Stimulated activated CD4-positive, alpha-beta T cell treated with anti-CD3 and anti-CD28 coated beads, Interleukin-4, amount 100 ng/mL, for 1 hour (primary cell): Measurements from ENCODE around the gene HDLBP.

Experiments
- DNase-seq: peaks from one replicate; pipeline ENCODE4 v3.0.0-alpha.2; 2020

HDLBP gene

DNA sequence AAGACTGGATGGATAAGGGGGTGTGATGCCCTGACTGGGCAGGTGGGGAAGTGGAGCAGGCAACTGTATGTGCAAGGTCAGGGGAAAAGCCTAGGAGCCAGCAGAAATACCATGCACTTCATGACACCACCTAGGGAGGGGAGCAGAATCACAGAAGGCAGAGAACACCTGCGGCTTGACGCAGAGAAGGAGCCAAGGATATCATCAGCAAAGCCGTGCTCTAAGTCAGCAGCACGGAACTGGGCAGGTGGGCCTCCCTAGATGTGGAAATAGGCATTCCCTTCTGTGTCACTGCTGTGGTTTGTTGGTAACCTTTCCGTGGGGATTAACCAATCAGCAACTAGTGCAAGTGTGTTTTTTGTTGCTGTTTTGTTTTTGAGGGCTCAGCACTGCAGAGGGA lies 41.3 kb downstream of the HDLBP start:
- no peak for DNase-seq

DNA sequence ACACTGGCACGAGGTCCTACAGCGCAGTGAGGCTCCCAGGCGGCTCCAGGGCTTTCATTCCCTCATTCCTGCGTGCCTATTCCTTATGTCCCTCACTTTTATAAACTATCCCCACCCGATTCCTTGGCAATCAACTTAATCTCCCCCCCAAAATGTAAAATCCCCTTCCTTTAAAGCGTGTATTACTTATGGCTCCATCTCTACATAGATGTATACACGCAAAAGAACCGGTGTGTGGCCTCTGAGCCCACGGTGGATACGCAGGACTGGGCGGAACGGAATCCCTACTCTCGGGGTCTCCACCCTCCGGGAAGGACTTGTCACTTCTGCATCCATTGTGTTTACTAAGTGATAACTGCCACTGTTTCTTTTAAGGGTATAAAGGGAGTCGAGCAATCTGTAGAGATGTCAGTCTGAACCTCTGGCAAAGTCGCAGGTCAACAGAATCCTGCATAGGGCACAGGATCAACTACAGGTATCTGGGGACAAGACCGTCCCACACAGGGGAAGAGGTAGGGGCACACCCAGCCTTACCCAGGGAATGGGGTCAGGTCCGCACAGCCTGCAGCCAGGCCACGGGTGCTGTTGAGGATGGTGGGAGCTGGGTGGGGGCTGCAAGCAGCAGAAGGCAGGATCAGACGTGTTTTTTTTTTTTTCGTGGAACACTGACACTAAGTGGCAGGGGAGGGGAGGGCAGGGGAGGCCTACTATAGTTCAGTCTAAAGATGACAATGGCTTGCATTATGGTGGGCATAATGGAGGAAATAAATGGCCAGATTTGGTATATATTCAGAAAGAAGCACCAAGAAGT lies 42.1 kb downstream of the HDLBP start:
- DNase-seq = no peak

DNA sequence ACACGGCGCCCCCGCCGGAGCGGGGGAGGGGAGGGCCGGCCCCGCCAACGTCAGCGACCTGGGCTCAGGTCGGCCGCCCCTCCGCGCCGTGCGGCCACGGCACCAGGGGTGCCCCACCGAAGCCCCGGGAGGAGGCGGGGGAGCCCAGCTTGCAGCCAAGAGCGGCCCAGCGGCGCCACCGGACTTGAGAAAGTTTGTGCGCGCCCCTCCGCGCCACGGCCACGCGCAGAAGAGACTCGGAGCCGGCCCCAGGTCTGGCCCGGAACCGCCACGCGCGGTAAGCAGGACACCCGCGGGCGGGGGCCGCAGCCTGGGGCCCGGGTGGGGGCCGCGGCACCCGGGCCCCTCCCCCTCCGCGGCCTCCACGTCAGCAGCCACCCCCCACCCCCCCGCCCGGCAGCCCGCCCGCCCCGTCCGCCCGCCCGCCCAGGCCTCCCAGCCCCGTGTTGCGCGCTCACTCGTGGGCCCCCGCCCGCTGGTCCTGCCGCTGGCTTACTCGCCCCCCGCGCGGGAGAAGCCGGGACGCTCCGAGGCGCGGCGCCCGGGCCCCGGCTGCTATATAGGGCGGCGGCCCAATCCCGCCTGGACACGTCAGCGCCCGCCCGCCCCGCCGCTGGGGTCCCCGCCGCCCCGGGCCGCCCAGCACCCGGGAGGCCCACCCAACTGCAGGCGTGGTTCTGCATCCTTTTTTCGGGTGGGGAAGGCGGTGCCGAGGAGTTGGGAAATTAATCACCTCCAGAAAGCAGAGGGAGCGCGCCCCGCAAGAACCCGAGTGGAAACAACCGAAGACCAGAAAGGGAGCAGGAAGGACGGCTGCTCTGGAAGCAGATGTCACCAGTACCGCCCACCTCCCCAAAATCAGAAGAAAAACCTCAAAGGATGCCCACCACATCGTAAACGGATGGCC lies 42.9 kb downstream of the HDLBP start:
- peak; percentile 54 for DNase-seq

DNA sequence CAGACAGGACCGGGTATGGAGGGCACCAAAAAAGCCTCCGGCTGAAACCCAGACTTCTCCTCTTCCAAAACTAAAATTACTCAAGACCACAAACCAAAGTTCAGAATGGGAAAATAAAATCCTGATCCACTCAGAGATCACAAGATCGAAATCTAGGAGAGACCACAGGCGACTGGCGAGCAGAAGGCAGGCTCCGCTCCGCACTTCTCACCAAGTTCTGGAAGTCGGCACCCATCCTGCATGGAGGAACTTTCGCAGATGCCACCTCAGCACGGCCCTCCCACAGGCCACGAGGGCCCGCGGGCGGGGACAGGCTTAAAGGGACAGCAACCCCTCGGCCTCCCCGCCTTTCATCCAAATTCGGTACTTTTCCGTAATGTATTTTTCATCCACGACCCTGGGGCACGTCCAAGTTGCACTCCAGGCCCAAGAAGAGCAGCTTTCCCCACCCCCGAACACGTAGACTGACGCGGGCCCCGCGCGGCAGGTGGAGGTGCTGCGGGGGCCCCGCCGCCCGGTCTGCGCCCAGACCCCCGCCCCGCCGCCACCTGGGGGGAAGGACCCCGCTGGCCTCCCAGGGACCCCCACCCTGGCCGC lies 43.7 kb downstream of the HDLBP start:
- peak; percentile 65 for DNase-seq

DNA sequence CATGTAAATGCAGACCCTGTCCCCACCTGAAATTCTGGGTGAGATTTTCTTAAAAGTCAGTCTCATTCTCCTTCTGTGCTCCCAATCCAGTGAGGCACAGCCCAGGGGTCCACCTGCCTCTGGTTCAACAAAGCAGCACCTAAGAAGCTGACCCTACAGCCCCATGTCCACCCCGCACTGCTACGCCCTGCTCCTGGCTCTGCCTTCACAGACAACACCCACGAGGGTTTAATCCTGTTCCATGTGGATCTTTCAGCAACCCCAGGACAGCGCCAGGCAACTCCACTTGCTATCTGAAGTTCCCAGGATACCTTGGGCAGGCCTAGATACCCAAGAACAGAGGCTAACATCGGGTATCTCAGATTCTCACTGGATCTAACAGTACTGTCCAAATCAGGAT lies 44.9 kb downstream of the HDLBP start:
- DNase-seq = no peak

DNA sequence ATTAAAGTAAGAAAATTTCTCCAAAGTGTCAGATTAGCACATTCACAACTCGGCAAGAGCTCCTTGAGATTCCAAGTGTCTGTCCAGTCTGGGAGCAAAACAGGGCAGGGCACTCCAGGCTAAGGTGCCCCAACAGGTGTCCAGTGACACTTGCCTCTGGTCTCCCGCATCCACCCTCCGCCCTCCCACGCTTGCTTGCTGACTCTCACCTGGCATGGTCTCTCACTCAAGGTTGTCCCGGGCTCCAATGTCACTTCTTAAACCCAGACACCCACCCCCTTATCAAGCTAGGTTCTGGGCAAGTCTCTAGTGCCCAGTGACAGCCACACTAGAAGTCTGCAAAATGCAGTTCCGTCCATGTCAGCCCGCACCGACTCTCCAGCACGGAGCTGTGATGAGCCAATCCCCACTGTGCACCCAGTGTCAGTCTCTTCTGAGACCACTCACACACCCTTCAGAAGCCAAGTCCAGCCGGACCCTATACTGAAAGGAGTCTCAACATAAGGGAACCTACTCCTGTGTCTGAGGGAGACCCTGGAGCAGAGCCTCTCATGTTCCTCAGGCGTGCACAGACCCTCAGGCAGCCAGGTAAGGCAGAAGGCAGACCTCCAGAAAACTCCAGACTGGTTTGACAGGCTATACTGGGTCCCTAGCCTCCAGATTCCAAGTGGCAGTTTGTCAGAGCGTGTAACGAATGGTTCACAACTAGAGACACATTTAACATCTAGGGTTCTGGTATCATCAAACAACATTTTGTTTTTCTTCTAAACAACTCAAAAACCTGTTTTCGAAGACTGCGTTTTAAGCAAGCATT lies 45.6 kb downstream of the HDLBP start:
- no peak for DNase-seq

DNA sequence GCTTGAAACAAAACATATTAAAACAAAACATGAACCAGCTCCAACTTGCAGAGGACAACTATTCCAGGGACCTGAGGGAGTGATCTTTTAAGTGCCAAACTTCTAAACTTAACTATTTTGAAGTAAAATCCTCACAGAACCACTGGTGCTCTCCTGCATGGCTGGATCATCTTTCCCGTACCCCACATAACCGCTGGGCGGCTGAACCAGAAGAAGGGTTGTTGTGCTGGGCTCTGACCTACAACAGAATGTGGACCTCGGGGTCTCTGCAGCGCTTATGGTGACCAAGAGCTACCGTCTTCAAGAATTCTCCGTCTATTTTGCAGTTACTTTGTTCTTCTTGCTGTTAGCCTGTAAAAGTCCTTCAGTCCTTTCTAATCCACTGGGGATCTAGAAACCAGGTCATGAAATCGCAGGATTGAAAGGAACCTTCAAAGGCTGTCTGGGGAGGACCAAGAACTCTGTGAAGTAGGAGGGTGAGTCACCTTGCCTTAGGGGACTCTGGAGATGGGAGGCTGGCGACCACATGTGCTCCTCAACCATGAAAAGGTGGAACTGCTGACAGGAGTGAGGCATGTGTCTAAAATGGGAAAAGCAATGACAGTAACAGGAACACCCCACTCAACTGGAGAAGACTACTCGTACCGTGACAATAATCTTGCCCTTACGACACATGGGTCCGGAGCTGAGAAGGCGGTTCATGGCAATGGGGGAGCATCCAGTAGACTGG lies 46.6 kb downstream of the HDLBP start:
- no peak for DNase-seq

DNA sequence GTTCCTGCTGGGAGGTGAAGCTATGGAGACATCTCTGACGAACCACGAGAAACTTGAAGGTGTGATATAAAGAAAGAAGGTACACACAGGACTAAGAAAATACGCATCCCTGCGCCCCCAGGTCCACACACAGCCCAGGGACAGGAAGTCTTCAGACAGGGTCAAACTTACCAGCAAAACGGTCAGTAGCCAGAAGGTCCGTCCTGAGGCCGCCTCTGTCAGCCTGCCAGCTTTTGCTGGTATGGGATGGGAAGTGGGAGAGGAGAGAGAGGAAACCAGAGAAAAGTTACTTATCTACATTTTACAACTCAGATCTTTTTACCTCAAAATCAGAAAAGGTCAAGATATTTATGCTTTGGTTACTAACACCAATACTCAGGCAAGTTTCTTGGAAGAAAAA lies 47.2 kb downstream of the HDLBP start:
- DNase-seq = no peak

DNA sequence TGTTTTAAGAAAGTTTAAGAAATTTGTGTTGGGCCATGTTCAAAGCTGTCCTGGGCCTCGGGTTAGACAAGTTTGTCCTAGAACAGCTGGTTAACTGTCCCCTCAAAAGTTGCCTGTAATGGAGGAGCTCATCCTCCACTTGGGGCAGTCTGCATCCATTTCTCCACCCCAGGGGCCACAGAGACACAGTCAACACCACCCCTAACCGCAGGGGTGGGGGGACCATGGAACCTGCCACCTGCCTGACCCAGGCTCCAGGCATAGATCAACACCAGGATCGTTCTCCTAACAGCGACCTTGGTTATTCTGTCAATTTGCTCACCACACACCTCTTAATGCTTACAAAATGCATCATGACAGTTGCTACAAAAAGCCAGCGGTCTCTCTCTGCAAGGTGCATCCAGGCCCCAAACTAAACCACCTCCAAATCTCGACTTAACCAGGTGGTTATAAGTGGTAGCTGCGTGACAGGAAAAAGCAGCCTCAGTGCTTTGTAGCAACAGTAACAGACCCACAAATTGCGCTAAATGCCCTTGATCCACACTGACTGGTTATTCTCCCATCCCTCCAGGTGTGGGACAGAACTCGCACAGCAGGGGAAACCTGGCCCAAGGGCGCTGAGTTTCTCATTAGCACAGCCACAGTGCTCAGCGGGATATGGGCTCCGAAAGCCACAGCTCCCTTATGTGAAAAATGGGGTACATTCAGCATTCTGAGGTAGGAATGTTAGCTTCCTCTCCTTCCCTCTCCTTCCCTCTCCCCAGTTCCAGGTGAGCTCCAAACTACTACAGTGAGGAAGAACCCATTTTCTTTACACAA lies 48.0 kb downstream of the HDLBP start:
- DNase-seq = no peak

DNA sequence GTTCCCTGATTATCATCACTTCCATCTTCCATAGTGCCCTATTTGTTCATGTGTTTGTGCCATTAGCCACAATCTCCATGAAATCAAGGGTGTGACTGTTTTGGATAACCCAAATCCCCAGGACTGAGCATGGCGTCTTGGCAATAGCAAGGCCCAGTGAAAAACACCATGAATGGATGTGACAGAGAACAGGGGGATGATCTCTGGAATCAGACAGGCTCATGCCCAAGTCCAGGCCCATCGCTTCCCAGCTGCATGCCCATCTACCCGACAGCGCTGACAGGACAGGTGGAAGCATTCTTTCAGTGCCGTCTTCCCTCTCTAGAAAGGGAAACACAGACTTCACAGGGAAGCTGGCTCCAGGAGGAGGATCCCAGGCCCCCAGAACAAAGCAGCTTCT lies 50.0 kb downstream of the HDLBP start:
- no peak for DNase-seq

DNA sequence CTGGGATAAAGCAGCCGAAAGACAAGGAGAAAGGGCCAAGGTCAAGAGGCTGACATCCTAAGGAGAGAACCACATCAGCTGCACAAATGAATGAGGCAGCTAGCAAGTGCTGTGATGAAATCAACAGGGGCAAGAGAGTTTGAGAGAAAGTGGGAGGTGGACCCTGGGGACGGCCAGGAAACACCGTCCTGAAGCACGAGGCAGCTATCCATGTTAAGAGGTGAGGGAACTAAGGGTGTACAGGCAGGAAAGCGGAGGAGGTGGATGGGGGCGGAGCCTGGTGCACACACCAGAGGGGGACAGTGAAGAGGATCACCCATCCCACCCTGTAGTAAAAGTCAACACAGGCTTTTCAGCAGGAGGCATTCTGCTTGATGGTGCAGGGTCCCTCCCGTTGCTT lies 52.4 kb downstream of the HDLBP start:
- no peak for DNase-seq

DNA sequence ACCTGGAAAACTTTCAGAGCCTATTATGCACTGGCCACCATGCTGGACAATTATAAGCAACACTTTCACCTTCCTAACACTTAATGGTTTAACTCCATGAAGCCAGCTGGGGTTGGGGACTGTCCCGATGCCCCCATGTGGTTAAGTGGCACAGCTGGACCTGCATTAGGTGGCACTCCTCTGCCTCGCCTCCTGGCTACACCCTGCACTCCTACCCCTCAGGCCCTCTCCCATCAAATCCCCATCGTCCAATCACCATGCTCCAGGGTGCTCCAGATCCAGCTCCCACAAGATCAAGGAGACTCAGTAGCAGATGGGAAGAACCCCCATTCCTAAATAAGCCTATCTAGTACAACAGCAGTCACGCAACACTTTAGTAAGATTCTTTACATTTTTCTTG lies 53.8 kb downstream of the HDLBP start:
- no peak for DNase-seq

DNA sequence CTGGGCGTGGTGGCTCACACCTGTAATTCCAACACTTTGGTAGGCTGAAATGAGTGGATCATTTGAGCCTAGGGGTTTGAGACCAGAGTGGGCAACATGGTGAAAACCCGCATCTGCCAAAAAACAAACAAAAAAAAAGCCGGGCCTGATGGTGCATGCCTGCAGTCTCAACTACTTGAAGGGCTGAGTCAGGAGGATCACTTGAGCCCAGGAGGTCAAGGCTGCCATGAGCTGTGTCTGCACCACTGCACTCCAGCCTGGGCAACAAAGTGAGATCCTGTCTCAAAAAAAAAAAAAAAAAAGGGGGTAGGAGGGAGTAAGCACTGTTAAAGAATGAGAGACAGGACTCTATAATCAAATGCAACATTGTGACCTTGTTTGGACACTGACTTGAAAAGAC lies 54.6 kb downstream of the HDLBP start:
- no peak for DNase-seq

DNA sequence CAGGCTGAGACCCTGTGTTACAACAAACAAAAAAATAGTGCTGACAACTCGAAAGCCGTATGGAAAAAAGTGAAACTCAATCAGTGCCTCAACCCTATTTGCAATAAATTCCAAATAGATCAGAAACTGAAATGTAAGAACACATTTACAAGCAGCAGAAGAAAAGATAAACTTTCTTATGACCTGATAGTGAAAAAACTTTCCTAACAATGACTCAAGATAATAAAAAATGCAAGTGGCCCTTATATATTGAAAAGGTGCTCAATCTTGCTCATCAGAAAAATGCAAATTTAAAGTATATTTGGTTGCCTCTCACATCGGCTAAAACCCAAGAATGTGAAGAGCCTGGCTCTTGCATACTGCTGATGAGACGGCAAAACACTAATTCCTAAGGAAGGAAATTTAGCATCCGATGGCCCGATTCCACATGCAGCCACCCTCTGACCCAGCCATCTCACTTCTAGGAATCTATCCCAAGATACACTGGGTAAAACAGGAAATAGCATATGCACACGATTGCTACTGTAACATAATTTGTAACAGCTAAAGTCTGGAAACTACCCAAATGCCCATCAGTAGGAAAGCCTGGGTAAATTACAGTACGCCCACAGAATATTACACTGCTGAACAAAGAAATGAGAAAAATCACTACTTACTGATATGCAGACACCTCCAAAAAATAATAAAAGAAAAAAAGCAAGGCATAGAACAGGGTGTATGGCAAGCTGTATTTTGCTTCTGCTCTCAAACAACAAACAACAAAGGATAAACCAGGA lies 56.8 kb downstream of the HDLBP start:
- DNase-seq = no peak

DNA sequence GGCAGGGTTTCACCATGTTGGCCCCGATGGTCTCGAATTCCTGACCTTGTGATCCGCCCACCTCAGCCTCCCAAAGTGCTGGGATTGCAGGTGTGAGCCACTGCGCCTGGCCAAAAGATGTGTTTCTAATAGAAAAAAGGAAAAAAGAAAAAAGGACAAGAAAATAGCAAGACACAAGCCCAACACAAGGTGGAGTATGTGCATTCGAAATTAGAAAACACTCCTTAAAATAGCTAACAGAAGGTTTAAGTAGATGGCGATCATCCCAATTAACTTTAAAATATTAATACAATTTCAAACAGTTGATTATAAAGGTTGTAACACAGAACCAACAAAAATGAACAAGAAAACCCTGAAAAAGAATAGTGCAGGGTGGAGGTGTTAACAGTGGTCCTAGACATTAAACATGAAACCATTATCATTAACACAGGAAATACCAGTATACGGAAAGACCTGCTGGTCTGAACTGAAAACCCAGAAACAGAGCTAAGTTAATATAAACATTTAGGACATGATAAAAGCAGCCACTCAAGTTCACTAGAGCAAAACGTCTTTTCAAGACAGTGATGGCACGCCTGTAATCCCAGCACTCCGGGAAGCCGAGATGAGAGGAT lies 57.9 kb downstream of the HDLBP start:
- no peak for DNase-seq

DNA sequence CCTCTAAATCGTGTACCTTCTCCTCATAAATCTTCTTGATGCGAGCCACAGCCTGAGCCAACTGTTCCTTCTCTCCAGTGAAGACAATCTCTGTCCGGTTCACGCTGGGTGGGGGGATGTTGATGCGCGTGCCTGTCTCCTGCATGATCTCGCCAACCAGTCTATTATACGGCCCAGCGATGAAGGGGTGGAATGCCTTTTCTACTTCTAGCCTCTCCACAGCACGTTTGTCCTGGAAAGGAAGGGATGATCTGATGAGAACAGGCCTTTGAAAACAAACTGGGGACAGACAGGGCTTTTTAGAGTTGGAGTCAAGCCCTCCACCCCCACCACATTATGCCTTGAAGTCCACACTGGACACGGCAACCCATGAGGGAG lies 59.3 kb downstream of the HDLBP start:
- no peak for DNase-seq

DNA sequence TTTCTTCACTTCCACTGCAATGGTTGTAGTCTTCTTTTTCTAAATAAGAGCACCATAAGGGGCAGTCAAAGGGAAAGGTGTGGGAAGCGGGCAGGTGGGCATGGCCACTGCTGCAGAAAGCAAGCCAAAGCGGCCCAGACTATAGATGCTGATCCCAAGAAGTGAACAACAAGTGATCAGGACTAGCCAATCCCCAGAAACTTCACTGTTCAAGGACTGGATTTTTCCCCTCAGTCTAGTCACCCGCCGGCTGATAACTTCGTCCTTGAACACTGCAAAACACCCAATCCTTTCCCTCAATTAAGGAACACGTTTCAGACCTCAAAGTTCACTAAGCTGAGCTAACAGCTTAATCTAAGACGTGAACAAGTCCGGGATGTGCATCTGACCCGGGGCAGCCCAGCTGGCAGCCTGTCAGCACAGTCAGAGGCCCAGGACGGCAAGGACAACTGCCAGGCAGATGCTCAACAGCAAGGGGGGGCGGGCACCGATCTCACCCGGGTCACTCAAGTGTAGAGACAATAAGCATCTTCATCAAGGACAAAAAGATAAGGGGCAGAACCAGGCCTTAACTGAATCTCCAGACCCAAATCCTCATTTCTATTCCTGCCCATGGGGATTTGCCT lies 59.8 kb downstream of the HDLBP start:
- no peak for DNase-seq

DNA sequence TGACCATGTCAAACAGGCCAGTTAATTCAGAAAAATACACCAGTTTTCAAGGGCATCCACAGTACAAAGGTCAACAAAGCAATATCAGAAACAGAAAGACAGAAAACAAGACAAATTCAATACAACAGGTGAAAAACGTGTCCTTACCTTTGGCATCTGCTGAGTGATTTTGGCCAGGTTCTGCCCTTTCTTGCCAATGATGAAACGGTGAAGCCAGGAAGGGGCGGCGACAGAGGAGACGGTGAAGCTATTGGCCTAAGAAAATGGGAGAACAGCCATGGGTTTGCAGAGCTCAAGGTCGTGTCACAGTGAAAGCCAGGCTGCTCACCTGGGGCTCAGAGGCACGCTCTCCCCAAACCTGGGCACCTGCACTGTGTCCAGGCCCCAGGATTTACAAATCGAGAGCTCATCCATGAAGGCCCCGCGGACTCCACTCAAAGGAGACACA lies 60.5 kb downstream of the HDLBP start:
- DNase-seq = no peak

DNA sequence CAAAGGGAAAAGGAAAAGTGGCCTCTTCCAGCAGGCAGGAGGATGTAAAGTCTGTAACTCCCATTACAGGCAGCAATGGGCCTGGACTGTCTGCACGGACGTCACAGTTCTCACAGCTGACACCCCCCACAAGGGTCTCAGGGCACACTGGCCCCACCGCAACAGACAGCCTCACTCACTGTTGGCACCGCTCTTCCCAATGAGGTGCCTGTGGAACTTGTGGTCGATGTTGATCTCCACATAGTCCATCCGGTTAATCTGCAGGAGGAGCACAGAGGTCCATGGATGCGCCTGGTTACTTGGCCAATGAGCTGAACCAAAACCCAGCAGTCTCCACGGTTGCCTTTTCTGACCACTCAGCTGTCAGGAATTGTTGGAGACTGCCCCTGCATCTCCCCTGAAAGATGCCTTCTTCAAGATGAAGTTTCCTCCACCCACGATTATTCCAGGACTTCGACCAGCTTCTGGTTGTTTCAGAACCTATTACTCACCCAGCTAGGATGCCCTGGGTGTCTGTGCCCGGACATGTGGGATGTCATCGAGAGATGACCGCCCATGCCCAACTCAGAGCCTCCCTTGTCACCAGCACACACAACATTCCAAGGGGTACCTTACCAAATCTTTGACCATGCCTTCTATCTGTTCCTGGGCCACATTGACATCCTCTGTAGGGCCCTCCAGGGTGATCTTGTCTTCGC lies 62.5 kb downstream of the HDLBP start:
- DNase-seq = no peak
